Uterus (tissue), 4 donors: Measurements from ENCODE around the gene SSBP3. TPM values are rescaled to one million over a fixed set of nuclear protein-coding genes. Genes with fewer than 3 reads are reported as not detected.

ENCODE experiments used
- DNase-seq, 2 donors: peaks; one replicate each; pipeline ENCODE4 v3.0.0-alpha.2; 2019 to 2020
- H3K27ac ChIP-seq, 2 donors: fragments of 200-600 bp; sonication (generic); 1 replicate in 1 of 2; 2 replicates in 1 of 2; pipeline ENCODE4 v1.5.1; 2016 to 2018
- H3K27me3 ChIP-seq, 2 donors: fragments of 200-600 bp; sonication (generic); one replicate each; pipeline ENCODE4 v1.5.1; 2018 to 2019; ENCODE audit warnings: control low read depth in 1 of 2
- H3K36me3 ChIP-seq, 2 donors: fragments of 200-600 bp; sonication (generic); one replicate each; pipeline ENCODE4 v1.5.1; 2019; ENCODE audit warnings: control low read depth in 1 of 2
- H3K4me1 ChIP-seq, 2 donors: fragments of 200-600 bp; sonication (generic); one replicate each; pipeline ENCODE4 v1.5.1; 2018 to 2019; ENCODE audit warnings: control low read depth in 1 of 2
- H3K4me3 ChIP-seq, 2 donors: fragments of 200-600 bp; sonication (generic); 1 replicate in 1 of 2; 2 replicates in 1 of 2; pipeline ENCODE4 v1.5.1; 2018 to 2019; ENCODE audit warnings: mild to moderate bottlenecking in 1 of 2
- H3K9me3 ChIP-seq, 2 donors: fragments of 200-600 bp; sonication (generic); one replicate each; pipeline ENCODE4 v1.5.1; 2019; ENCODE audit warnings: control low read depth in 1 of 2
- CTCF ChIP-seq, 4 experiments: fragments of 200-600 bp in 2 of 4; fragments of 450-650 bp in 2 of 4; sonication (generic) in 2 of 4; IDR thresholded peaks; one replicate each; pipeline ENCODE4 v1.5.1; 2016 to 2019; ENCODE audit warnings: antibody characterized with exemption in 4 of 4, mild to moderate bottlenecking in 2 of 4, moderate library complexity in 1 of 4
- POLR2A ChIP-seq, 2 donors: fragments of 450-650 bp; IDR thresholded peaks; one replicate each; pipeline ENCODE4 v1.6.1; 2016; ENCODE audit warnings: antibody characterized with exemption in 2 of 2, mild to moderate bottlenecking in 1 of 2, moderate library complexity in 1 of 2
- intact Hi-C: fragments of 100-400 bp; cut with DNase I; formaldehyde crosslinking; loops from one replicate; pipeline ENCODE4 v1.15.1; 2023; ENCODE audit warnings: low total_unique reads
- total RNA-seq, 4 donors: library from RNA; depleted of rRNA in 3 of 4; stranded (reverse); fragments of >200 nt in 3 of 4; gene quantifications; one replicate each; pipeline versions ENCODE4 v1.1.0 to v1.2.4, GENCODE V29; 2014 to 2023
- donor health status: DM: yes; HTN: yes; CAD: no.

The SSBP3 gene
- total RNA-seq, 4 donors from 2014 or later, result 19.7 to 125 (median 31.4) TPM

GRCh38 chr1:54247863-54248515, 158.2 kb downstream of the SSBP3 start:
- Histone ChIP-seq H3K27ac (no peak overlapping the region), H3K36me3 (no peaks in the 10 kb centered on the region), H3K4me3 (no peak overlapping the region), H3K9me3 (no peaks in the 10 kb centered on the region), H3K4me1 (no peaks in the 10 kb centered on the region), H3K27me3 (no peaks in the 10 kb centered on the region)
- no peak for TF ChIP-seq POLR2A (IDR thresholded peaks at IDR 0.05)
- intact Hi-C loops, result no loop called here
- DNase-seq, result no peak

- Histone ChIP-seq H3K4me1 (no peaks in the 10 kb centered on the region), H3K36me3 (no peaks in the 10 kb centered on the region), H3K27ac (no peak overlapping the region), H3K4me3 (no peak overlapping the region), H3K27me3 (no peaks in the 10 kb centered on the region), H3K9me3 (no peaks in the 10 kb centered on the region)
- intact Hi-C loops, result no loop called here
- no peak for DNase-seq
- TF ChIP-seq POLR2A (IDR thresholded peaks at IDR 0.05), result no peak
- no peak for TF ChIP-seq CTCF (IDR thresholded peaks at IDR 0.05)
Measured at GRCh38 chr1:54246116-54246721, 160.0 kb downstream of the SSBP3 start.

DNA sequence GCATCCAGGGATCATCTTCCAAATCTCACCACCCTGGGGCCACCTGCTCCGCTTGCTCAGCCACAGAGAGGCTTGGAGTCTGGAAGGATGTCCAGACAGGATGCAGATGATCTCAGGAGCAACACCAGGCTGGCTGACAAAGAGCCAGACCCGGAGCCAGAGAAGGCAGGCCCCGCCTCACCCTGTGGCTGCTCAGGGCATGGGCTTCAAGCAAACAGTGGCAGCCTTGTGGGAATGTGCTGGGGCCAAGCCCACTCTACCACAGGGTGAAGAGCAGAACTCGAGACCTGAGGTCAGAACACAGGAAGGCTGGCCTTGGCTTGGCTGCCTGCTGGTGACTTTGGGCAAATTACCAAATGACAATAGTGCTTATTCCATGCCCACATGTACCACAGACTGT, 160.7 kb downstream of the SSBP3 start:
- intact Hi-C loops, result no loop called here
- Histone ChIP-seq H3K27ac (no peak overlapping the region), H3K9me3 (no peaks in the 10 kb centered on the region), H3K27me3 (no peaks in the 10 kb centered on the region), H3K4me1 (no peaks in the 10 kb centered on the region), H3K36me3 (no peaks in the 10 kb centered on the region), H3K4me3 (no peak overlapping the region)
- DNase-seq, result no peak
- TF ChIP-seq CTCF (IDR thresholded peaks at IDR 0.05) (no peak), POLR2A (IDR thresholded peaks at IDR 0.05) (no peak)

GRCh38 chr1:54244655-54245054, 161.5 kb downstream of the SSBP3 start:
- intact Hi-C loops, result no loop called here
- no peak for DNase-seq
- no peaks in the 10 kb centered on the region for H3K9me3 ChIP-seq
- no peaks in the 10 kb centered on the region for H3K27me3 ChIP-seq
- no peak for TF ChIP-seq POLR2A (IDR thresholded peaks at IDR 0.05)
- no peak for TF ChIP-seq CTCF (IDR thresholded peaks at IDR 0.05)
- H3K27ac ChIP-seq, result no peak overlapping the region
- no peaks in the 10 kb centered on the region for H3K4me1 ChIP-seq
- no peak overlapping the region for H3K4me3 ChIP-seq
- no peaks in the 10 kb centered on the region for H3K36me3 ChIP-seq

DNA sequence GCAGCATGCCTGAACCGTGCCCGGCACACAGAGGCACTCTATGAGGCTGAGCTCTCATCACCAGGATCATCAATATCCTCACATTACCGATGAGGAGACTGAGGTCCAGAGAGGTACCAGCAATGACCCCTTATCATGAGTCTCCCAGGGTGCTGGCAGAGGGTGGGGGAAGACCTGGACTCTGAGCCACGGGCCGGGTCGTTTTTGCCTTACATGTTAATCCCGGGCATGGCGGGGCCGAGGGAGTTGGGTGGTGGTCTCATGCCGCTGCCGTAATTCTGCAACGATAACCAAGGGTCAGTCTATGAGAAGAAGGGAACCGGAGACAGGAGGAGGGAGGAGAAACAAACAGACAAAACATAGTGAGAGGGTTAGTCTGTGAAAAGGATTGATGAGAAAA, 163.2 kb downstream of the SSBP3 start:
- intact Hi-C loops, result no loop called here
- H3K27me3 ChIP-seq, result no peaks in the 10 kb centered on the region
- no peak overlapping the region for H3K4me3 ChIP-seq
- H3K36me3 ChIP-seq, result no peaks in the 10 kb centered on the region
- TF ChIP-seq POLR2A (IDR thresholded peaks at IDR 0.05) (no peak), CTCF (IDR thresholded peaks at IDR 0.05) (no peak)
- DNase-seq, result no peak
- no peaks in the 10 kb centered on the region for H3K4me1 ChIP-seq
- no peak overlapping the region for H3K27ac ChIP-seq
- H3K9me3 ChIP-seq, result no peaks in the 10 kb centered on the region
